Measurements from ENCODE around the gene NKAIN2. TPM values are rescaled to one million over a fixed set of nuclear protein-coding genes. Genes with fewer than 3 reads are reported as not detected.

NKAIN2 gene
- total and polyA plus RNA-seq, 12 donors: 0.07 to 3.0 (median 0.28) TPM; not detected in 1

GRCh38 chr6:124599656-124600055, 796.0 kb downstream of the NKAIN2 start:
- intact Hi-C loops (cut with DNase I): no loop called here
- Histone ChIP-seq H3K9me3 (no peaks in the 10 kb centered on the region), H3K4me3 (no peak overlapping the region), H3K4me1 (no peaks in the 10 kb centered on the region), H3K27me3 (peaks cover 0 to 3% (median 0%) of the 10 kb centered on the region in 7 donors), H3K36me3 (no peaks in the 10 kb centered on the region), H3K27ac (no peak overlapping the region)
- no peak for DNase-seq
- no peak for ATAC-seq
- TF ChIP-seq CTCF (IDR thresholded peaks at IDR 0.05): no peak
- WGBS, 2 donors: 50 to 58% methylated on average over 1 of the region's 1 CpG

GRCh38 chr6:124604719-124605118, 801.1 kb downstream of the NKAIN2 start:
- intact Hi-C loops (cut with DNase I): no loop called here

GRCh38 chr6:124607119-124607627, 803.5 kb downstream of the NKAIN2 start:
- TF ChIP-seq CTCF (IDR thresholded peaks at IDR 0.05): no peak
- no peaks in the 10 kb centered on the region for H3K36me3 ChIP-seq
- H3K9me3 ChIP-seq: peaks cover 0 to 7% (median 0%) of the 10 kb centered on the region in 11 donors
- H3K27me3 ChIP-seq: no peaks in the 10 kb centered on the region
- no peaks in the 10 kb centered on the region for H3K4me1 ChIP-seq
- no peak overlapping the region for H3K4me3 ChIP-seq
- intact Hi-C loops (cut with DNase I): no loop called here
- no peak overlapping the region for H3K27ac ChIP-seq
- ATAC-seq: no peak
- DNase-seq: no peak

More at GRCh38 chr6:124604719-124605118, 801.1 kb downstream of the NKAIN2 start:
- Histone ChIP-seq H3K4me3 (no peak overlapping the region), H3K36me3 (no peaks in the 10 kb centered on the region), H3K9me3 (peaks cover 0 to 7% (median 0%) of the 10 kb centered on the region in 11 donors), H3K4me1 (no peaks in the 10 kb centered on the region), H3K27ac (no peak overlapping the region), H3K27me3 (no peaks in the 10 kb centered on the region)
- ATAC-seq (no peak), DNase-seq (no peak)
- TF ChIP-seq CTCF (IDR thresholded peaks at IDR 0.05): no peak
- 77 to 78% methylated on average over 3 of the region's 3 CpGs for WGBS, 2 donors

GRCh38 chr6:124613031-124613430, 809.4 kb downstream of the NKAIN2 start:
- 54 to 59% methylated on average over 2 of the region's 2 CpGs for WGBS, 2 donors
- no peaks in the 10 kb centered on the region for H3K9me3 ChIP-seq
- intact Hi-C loops (cut with DNase I): no loop called here

More at GRCh38 chr6:124613031-124613430, 809.4 kb downstream of the NKAIN2 start:
- TF ChIP-seq CTCF (IDR thresholded peaks at IDR 0.05): no peak
- H3K27ac ChIP-seq: no peak overlapping the region
- ATAC-seq (no peak), DNase-seq (no peak)
- no peaks in the 10 kb centered on the region for H3K27me3 ChIP-seq
- H3K36me3 ChIP-seq: no peaks in the 10 kb centered on the region
- H3K4me3 ChIP-seq: no peak overlapping the region
- H3K4me1 ChIP-seq: no peaks in the 10 kb centered on the region

Data from heart right ventricle (tissue), 16 donors.